Tibial artery (tissue), 4 donors: ENCODE results near the gene ADCY5.

Experiments
- DNase-seq, 2 donors: peaks; one replicate each; pipeline ENCODE4 v3.0.0-alpha.2; 2019
- H3K27ac ChIP-seq, 2 donors: fragments of 200-600 bp; sonication (generic) in 1 of 2; 1 replicate in 1 of 2; 2 replicates in 1 of 2; pipeline ENCODE4 v1.5.1; 2018 to 2019; ENCODE audit warnings: mild to moderate bottlenecking in 1 of 2
- H3K27me3 ChIP-seq, 2 donors: fragments of 200-600 bp; sonication (generic) in 1 of 2; one replicate each; pipeline versions ENCODE4 v1.5.1 to v1.6.0; 2016 to 2019
- H3K36me3 ChIP-seq, 3 donors: fragments of 200-600 bp; sonication (generic) in 2 of 3; one replicate each; pipeline ENCODE4 v1.5.1; 2016 to 2019; ENCODE audit warnings: mild to moderate bottlenecking in 2 of 3
- H3K4me1 ChIP-seq, 4 donors: fragments of 200-600 bp; sonication (generic) in 2 of 4; 1 replicate in 3 of 4; 2 replicates in 1 of 4; pipeline ENCODE4 v1.5.1; 2016 to 2019
- H3K4me3 ChIP-seq, 2 donors: fragments of 200-600 bp; sonication (generic) in 1 of 2; 1 replicate in 1 of 2; 2 replicates in 1 of 2; pipeline ENCODE4 v1.5.1; 2018 to 2019; ENCODE audit warnings: mild to moderate bottlenecking in 2 of 2
- H3K9me3 ChIP-seq, 3 donors: fragments of 200-600 bp; sonication (generic) in 1 of 3; one replicate each; pipeline ENCODE4 v1.5.1; 2016 to 2019
- intact Hi-C: fragments of 100-400 bp; cut with DNase I; formaldehyde crosslinking; loops from one replicate; pipeline ENCODE4 v1.15.0; 2023; ENCODE audit warnings: low total_unique reads
- TF ChIP-seq, protein P1 (sequence below), 2 experiments: fragments of 200-600 bp in 1 of 2; fragments of 450-650 bp in 1 of 2; IDR thresholded peaks; one replicate each; pipeline ENCODE4 v1.5.1; 2017 to 2019; ENCODE audit warnings: antibody characterized with exemption in 2 of 2, mild to moderate bottlenecking in 1 of 2, moderate library complexity in 1 of 2

ADCY5 gene

DNA sequence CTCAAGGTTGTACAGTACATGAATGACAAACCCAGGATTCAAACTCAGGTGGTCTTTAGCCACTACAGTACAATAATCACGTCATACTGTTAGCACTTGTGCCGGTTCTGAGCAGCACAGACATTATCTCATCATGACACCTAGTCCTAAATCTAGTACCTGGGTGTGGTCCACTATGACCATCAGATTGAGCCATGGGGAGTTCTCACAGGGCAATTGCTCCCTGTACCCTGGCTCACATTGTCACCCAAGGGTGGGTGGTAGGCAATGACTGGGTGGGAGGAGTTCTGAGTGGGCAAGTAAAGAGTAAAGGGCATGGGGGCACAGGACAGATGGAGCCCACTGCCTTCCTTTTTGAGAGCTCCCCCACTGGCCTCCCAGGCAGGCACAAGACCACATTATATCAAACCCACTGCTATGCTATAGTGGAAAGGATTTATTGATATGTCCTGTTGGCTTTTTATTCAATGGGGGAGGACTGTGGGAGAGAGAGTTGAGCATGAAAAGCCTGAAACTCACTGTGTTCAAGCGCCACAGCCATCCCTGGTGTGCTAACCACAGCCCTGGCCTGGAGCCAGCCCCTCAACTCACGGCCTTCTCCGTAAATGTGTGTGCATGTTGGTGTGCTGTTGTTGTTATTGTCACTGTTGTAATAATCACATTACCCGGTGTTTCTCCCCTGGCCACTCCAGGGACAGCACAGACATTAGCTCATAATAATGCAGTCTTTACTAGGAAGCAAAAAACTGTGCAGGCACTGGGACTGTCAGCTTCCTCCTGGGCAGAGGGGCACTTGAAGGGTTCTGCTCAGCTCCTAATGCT is 27.3 kb downstream of the ADCY5 start:
- Histone ChIP-seq H3K27me3 (no peaks in the 10 kb centered on the region), H3K4me1 (peaks cover 0 to 100% (median 83%) of the 10 kb centered on the region in 4 donors), H3K36me3 (no peaks in the 10 kb centered on the region), H3K9me3 (no peaks in the 10 kb centered on the region), H3K27ac (peak overlapping the region; percentile 90 to 96), H3K4me3 (no peak overlapping the region)
- no peak for DNase-seq
- intact Hi-C loops: no loop called here
- TF ChIP-seq, protein P1, sequence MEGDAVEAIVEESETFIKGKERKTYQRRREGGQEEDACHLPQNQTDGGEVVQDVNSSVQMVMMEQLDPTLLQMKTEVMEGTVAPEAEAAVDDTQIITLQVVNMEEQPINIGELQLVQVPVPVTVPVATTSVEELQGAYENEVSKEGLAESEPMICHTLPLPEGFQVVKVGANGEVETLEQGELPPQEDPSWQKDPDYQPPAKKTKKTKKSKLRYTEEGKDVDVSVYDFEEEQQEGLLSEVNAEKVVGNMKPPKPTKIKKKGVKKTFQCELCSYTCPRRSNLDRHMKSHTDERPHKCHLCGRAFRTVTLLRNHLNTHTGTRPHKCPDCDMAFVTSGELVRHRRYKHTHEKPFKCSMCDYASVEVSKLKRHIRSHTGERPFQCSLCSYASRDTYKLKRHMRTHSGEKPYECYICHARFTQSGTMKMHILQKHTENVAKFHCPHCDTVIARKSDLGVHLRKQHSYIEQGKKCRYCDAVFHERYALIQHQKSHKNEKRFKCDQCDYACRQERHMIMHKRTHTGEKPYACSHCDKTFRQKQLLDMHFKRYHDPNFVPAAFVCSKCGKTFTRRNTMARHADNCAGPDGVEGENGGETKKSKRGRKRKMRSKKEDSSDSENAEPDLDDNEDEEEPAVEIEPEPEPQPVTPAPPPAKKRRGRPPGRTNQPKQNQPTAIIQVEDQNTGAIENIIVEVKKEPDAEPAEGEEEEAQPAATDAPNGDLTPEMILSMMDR (IDR thresholded peaks at IDR 0.05): no peak

DNA sequence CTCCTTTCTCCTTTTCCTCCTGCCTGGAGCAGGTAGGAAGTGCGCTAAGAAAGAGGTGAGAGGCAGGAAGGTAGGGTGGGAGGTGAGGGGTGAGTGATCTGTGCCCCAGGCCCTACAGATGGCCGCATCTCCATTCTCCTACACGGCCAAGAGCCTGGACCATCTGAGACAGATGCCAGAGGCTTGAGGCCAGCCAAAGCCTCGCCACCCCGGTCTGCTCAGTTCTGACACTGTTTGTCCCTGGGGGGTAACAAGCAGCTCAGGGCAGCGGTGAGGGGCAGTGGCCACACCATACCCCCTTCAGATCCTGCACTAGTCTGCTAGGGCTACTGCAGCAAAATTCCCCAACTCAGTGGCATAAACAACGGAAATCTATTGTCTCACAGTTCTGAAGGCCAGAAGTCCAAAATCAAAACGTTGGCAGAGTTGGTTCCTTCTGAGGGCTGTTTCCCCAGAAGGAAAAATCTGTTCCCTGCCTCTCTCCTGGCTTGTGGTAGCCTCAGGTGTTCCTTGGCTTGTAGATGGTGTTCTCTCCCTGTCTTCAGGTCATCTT is 28.4 kb downstream of the ADCY5 start:
- Histone ChIP-seq H3K4me3 (no peak overlapping the region), H3K9me3 (no peaks in the 10 kb centered on the region), H3K27ac (peak overlapping the region; percentile 90 to 96), H3K4me1 (peaks cover 4 to 100% (median 81%) of the 10 kb centered on the region in 4 donors), H3K36me3 (no peaks in the 10 kb centered on the region), H3K27me3 (no peaks in the 10 kb centered on the region)
- TF ChIP-seq, protein P1 (IDR thresholded peaks at IDR 0.05): no peak
- intact Hi-C loops: no loop called here
- DNase-seq: no peak

DNA sequence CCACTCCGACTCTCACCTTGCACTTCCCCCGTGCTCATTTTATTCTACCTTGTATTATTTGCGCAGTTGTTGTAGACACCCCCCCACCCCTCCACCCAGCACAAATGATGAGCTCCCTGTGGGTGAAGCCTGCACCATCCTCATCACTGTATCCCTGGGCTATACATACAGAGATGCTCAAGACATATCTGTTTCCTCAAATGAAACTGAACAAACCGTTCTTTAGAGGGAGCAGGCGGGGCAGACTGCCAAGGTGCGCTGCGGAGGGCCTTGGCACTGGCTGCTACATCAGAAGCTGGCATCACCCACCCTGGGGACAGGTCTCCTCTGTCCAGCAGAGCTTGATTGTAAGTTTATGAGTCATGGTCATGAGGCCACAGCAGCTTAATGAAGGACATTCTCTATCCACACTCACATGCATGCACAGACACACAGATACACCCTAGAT is 29.0 kb downstream of the ADCY5 start:
- Histone ChIP-seq H3K4me3 (peak overlapping the region in 1 of 2 donors; percentile 2), H3K9me3 (no peaks in the 10 kb centered on the region), H3K27ac (peak overlapping the region; percentile 90 to 96), H3K27me3 (no peaks in the 10 kb centered on the region), H3K4me1 (peaks cover 4 to 100% (median 80%) of the 10 kb centered on the region in 4 donors), H3K36me3 (no peaks in the 10 kb centered on the region)
- TF ChIP-seq, protein P1 (IDR thresholded peaks at IDR 0.05): no peak
- intact Hi-C loops: no loop called here
- peak; percentile 81 to 97 for DNase-seq

DNA sequence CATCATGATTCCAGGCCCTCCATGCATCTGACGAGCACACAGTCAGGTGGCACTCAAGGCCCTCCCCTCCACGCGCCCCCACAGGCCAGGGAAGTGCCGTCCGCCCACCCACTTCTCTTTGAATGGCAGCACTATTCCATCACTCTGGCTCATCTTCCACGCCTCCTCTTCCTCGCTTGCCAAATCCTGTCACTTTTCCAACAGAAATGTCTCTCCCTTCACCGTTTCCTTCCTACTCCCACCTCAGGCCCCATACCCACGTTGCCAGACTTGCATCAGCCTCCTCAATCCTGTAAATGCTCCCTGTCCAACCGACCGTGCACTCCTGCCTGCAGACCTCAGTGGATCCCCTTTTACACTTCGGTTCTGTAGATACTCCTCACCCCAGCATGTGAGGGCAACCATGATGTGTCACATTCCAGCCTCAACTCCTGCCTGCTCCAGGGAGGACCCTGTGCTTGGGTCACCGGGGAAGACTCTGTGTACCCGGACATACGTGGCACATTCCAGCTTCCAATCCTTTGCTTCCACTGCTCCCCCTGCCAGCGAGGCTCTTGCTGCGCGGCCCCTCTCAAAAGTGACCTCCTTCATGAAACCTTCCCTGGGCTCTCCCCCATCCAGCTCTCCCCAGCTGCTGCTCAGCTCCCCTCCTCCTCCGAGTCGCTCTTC is 29.6 kb downstream of the ADCY5 start:
- TF ChIP-seq, protein P1 (IDR thresholded peaks at IDR 0.05): no peak
- no peaks in the 10 kb centered on the region for H3K36me3 ChIP-seq
- no peak for DNase-seq
- H3K27me3 ChIP-seq: no peaks in the 10 kb centered on the region
- no peaks in the 10 kb centered on the region for H3K9me3 ChIP-seq
- intact Hi-C loops: no loop called here
- H3K4me3 ChIP-seq: peak overlapping the region in 1 of 2 donors; percentile 2
- H3K27ac ChIP-seq: peak overlapping the region; percentile 90 to 96
- peaks cover 4 to 100% (median 80%) of the 10 kb centered on the region in 4 donors for H3K4me1 ChIP-seq

DNA sequence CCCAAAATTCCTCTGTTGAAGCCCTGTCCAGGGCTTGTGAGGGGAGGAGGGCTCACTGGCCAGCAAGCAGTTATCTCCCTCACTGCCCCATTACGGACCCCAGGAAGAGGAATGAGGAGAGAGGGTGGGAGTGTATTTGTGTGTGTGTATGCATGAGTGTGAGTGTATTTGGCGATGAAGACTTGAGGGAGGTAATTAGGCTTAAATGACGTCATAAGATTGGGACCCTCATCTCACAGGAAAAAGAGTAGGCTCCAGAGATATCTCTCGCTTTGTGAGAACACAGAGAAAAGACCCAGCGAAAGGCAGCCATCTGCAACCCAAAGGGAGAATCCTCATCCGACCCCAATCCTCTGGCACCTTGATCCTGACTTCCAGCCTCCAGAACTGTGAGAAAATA is 32.2 kb downstream of the ADCY5 start:
- DNase-seq: no peak
- peak overlapping the region in 1 of 2 donors; percentile 17 for H3K4me3 ChIP-seq
- H3K27ac ChIP-seq: peak overlapping the region; percentile 90 to 96
- no peaks in the 10 kb centered on the region for H3K9me3 ChIP-seq
- H3K36me3 ChIP-seq: no peaks in the 10 kb centered on the region
- peaks cover 4 to 100% (median 76%) of the 10 kb centered on the region in 4 donors for H3K4me1 ChIP-seq
- TF ChIP-seq, protein P1 (IDR thresholded peaks at IDR 0.05): no peak
- H3K27me3 ChIP-seq: no peaks in the 10 kb centered on the region
- intact Hi-C loops: no loop called here
